Karpas-422 (cell line): ENCODE measurements around the gene TFPI. TPM values are rescaled to one million over a fixed set of nuclear protein-coding genes. Genes with fewer than 3 reads are reported as not detected.
"Not testable (repeated sequence)": the region's sequence is repeated elsewhere in the genome, so short reads cannot be mapped to it uniquely, and the experiment has no call there.

Experiments
- DNase-seq: peaks from one replicate; pipeline ENCODE4 v3.0.0-alpha.2; 2015
- H2AFZ ChIP-seq: fragments of 200-600 bp; sonication (generic); 2 replicates; pipeline ENCODE4 v1.6.1; 2014; ENCODE audit warnings: antibody characterized with exemption, low read length, mixed read lengths
- H3K27ac ChIP-seq: fragments of 200-600 bp; sonication (generic); 2 replicates; pipeline ENCODE4 v1.5.1; 2014; ENCODE audit warnings: mild to moderate bottlenecking, low read length, moderate library complexity
- H3K27me3 ChIP-seq: fragments of 200-600 bp; sonication (generic); 2 replicates; pipeline ENCODE4 v1.6.1; 2014; ENCODE audit warnings: low read length, mixed read lengths
- H3K36me3 ChIP-seq: fragments of 200-600 bp; sonication (generic); 2 replicates; pipeline ENCODE4 v1.6.1; 2014; ENCODE audit warnings: low read length, mixed read lengths; ENCODE audit not compliant: insufficient read depth
- H3K4me1 ChIP-seq: fragments of 200-600 bp; sonication (generic); 2 replicates; pipeline ENCODE4 v1.6.1; 2014; ENCODE audit warnings: mild to moderate bottlenecking, low read length, mixed read lengths
- H3K4me2 ChIP-seq: fragments of 200-600 bp; sonication (generic); 2 replicates; pipeline ENCODE4 v1.6.1; 2014; ENCODE audit warnings: low read length, low read depth, mild to moderate bottlenecking; ENCODE audit not compliant: poor library complexity, severe bottlenecking
- H3K4me3 ChIP-seq: fragments of 200-600 bp; sonication (generic); 2 replicates; pipeline ENCODE4 v1.5.1; 2014; ENCODE audit warnings: mild to moderate bottlenecking, antibody characterized with exemption, low read length, mixed read lengths
- H3K79me2 ChIP-seq: fragments of 200-600 bp; sonication (generic); 2 replicates; pipeline ENCODE4 v1.6.1; 2014; ENCODE audit warnings: mild to moderate bottlenecking, low read length, mixed read lengths
- H3K9ac ChIP-seq: fragments of 200-600 bp; sonication (generic); 2 replicates; pipeline ENCODE4 v1.6.0; 2014; ENCODE audit warnings: low read length
- H3K9me2 ChIP-seq: fragments of 200-600 bp; sonication (generic), shearing (Covaris generic); replicated peaks from 2 replicates; pipeline ENCODE4 v1.6.0; 2014; ENCODE audit warnings: mild to moderate bottlenecking, low read length, moderate library complexity; ENCODE audit not compliant: insufficient read depth
- H3K9me3 ChIP-seq: fragments of 300-700, 200-600 bp; sonication (generic); 2 replicates; pipeline ENCODE4 v1.6.1; 2014; ENCODE audit warnings: low read length, mixed read lengths
- H4K20me1 ChIP-seq: fragments of 200-600 bp; sonication (generic); 2 replicates; pipeline ENCODE4 v1.6.1; 2014; ENCODE audit warnings: mild to moderate bottlenecking, antibody characterized with exemption, low read length, low read depth; ENCODE audit not compliant: insufficient read depth
- total RNA-seq: library from RNA; depleted of rRNA; stranded (reverse); fragments of >200 nt; shearing (Covaris generic); gene quantifications from 2 replicates; pipeline ENCODE4 v1.2.3, GENCODE V29; 2014; ENCODE audit warnings: low replicate concordance

TFPI gene
- total RNA-seq, 1 experiment from 2014 or later, result not detected

GRCh38 chr2:187567126-187567525 is 12.9 kb upstream of the TFPI start:
- DNase-seq, result no peak
- Histone ChIP-seq H3K9ac (no peak overlapping the region), H4K20me1 (no peaks in the 10 kb centered on the region), H3K79me2 (no peaks in the 10 kb centered on the region), H3K9me2 (no peaks in the 10 kb centered on the region), H3K27me3 (no peaks in the 10 kb centered on the region), H3K27ac (no peak overlapping the region), H3K36me3 (no peaks in the 10 kb centered on the region), H2AFZ (no peak overlapping the region), H3K4me2 (no peak overlapping the region), H3K4me3 (no peak overlapping the region), H3K9me3 (no peaks in the 10 kb centered on the region), H3K4me1 (no peaks in the 10 kb centered on the region)

GRCh38 chr2:187566712-187567111 is 12.5 kb upstream of the TFPI start:
- Histone ChIP-seq H3K36me3 (no peaks in the 10 kb centered on the region), H4K20me1 (no peaks in the 10 kb centered on the region), H3K9me2 (no peaks in the 10 kb centered on the region), H3K9me3 (no peaks in the 10 kb centered on the region), H3K4me2 (no peak overlapping the region), H3K79me2 (no peaks in the 10 kb centered on the region), H3K27ac (no peak overlapping the region), H3K9ac (no peak overlapping the region), H3K4me1 (no peaks in the 10 kb centered on the region), H2AFZ (no peak overlapping the region), H3K27me3 (no peaks in the 10 kb centered on the region), H3K4me3 (no peak overlapping the region)
- DNase-seq, result no peak

GRCh38 chr2:187566266-187566665 is 12.0 kb upstream of the TFPI start:
- no peaks in the 10 kb centered on the region for H4K20me1 ChIP-seq
- H3K9me2 ChIP-seq, result no peaks in the 10 kb centered on the region
- H3K79me2 ChIP-seq, result no peaks in the 10 kb centered on the region
- no peak overlapping the region for H3K9ac ChIP-seq
- H3K27me3 ChIP-seq, result no peaks in the 10 kb centered on the region
- H3K27ac ChIP-seq, result no peak overlapping the region
- H3K9me3 ChIP-seq, result no peaks in the 10 kb centered on the region
- H3K4me1 ChIP-seq, result no peaks in the 10 kb centered on the region
- H2AFZ ChIP-seq, result no peak overlapping the region
- H3K4me3 ChIP-seq, result no peak overlapping the region
- H3K4me2 ChIP-seq, result no peak overlapping the region
- no peaks in the 10 kb centered on the region for H3K36me3 ChIP-seq
- DNase-seq, result no peak

GRCh38 chr2:187565618-187566017 is 11.4 kb upstream of the TFPI start:
- DNase-seq, result not testable (repeated sequence)

GRCh38 chr2:187556493-187556892 is 2.3 kb upstream of the TFPI start:
- H2AFZ ChIP-seq, H3K79me2 ChIP-seq, H4K20me1 ChIP-seq, H3K4me3 ChIP-seq, H3K9me3 ChIP-seq, H3K36me3 ChIP-seq, DNase-seq, H3K9ac ChIP-seq, H3K9me2 ChIP-seq, H3K4me2 ChIP-seq, H3K4me1 ChIP-seq, H3K27ac ChIP-seq, H3K27me3 ChIP-seq: not testable (repeated sequence)

More at GRCh38 chr2:187565618-187566017, 11.4 kb upstream of the TFPI start:
- H3K27me3 ChIP-seq, H3K4me1 ChIP-seq, H3K79me2 ChIP-seq, H3K4me2 ChIP-seq, H3K9ac ChIP-seq, H2AFZ ChIP-seq, H3K9me3 ChIP-seq, H3K27ac ChIP-seq, H3K9me2 ChIP-seq, H4K20me1 ChIP-seq, H3K36me3 ChIP-seq, H3K4me3 ChIP-seq: not testable (repeated sequence)

- Histone ChIP-seq H3K4me1 (no peaks in the 10 kb centered on the region), H3K9me3 (no peaks in the 10 kb centered on the region), H3K79me2 (no peaks in the 10 kb centered on the region), H3K27me3 (no peaks in the 10 kb centered on the region), H3K4me3 (no peak overlapping the region), H4K20me1 (no peaks in the 10 kb centered on the region), H3K27ac (no peak overlapping the region), H2AFZ (no peak overlapping the region), H3K4me2 (no peak overlapping the region), H3K36me3 (no peaks in the 10 kb centered on the region), H3K9me2 (no peaks in the 10 kb centered on the region), H3K9ac (no peak overlapping the region)
- DNase-seq, result no peak
Observed at GRCh38 chr2:187554704-187555082, 458 bp upstream of the TFPI start.

GRCh38 chr2:187552828-187553681 is 1.2 kb downstream of the TFPI start:
- Histone ChIP-seq H2AFZ (no peak overlapping the region), H3K9me3 (no peaks in the 10 kb centered on the region), H3K9me2 (no peaks in the 10 kb centered on the region), H3K79me2 (no peaks in the 10 kb centered on the region), H3K9ac (no peak overlapping the region), H3K4me2 (no peak overlapping the region), H4K20me1 (no peaks in the 10 kb centered on the region), H3K36me3 (no peaks in the 10 kb centered on the region), H3K27ac (no peak overlapping the region), H3K27me3 (no peaks in the 10 kb centered on the region), H3K4me3 (no peak overlapping the region), H3K4me1 (no peaks in the 10 kb centered on the region)
- no peak for DNase-seq

GRCh38 chr2:187552381-187552780 is 1.9 kb downstream of the TFPI start:
- Histone ChIP-seq H2AFZ (no peak overlapping the region), H4K20me1 (no peaks in the 10 kb centered on the region), H3K4me1 (no peaks in the 10 kb centered on the region), H3K4me3 (no peak overlapping the region), H3K9me3 (no peaks in the 10 kb centered on the region), H3K9me2 (no peaks in the 10 kb centered on the region), H3K27ac (no peak overlapping the region), H3K9ac (no peak overlapping the region), H3K27me3 (no peaks in the 10 kb centered on the region), H3K36me3 (no peaks in the 10 kb centered on the region), H3K4me2 (no peak overlapping the region), H3K79me2 (no peaks in the 10 kb centered on the region)
- no peak for DNase-seq
